Activated CD4-positive, alpha-beta T cell treated with anti-CD3 and anti-CD28 coated beads, Interleukin-2, Interleukin-4, amounts not matched to agents 100 ng/mL and 50 ng/mL, durations not matched to agents 16 hours and 8 hours (primary cell): Measurements from ENCODE around the gene CXCL5.
"Not testable (repeated sequence)": the region's sequence is repeated elsewhere in the genome, so short reads cannot be mapped to it uniquely, and the experiment has no call there.

Source experiments
- DNase-seq: peaks from one replicate; pipeline ENCODE4 v3.0.0-alpha.2; 2020; ENCODE audit warnings: low spot score

The CXCL5 gene

GRCh38 chr4:73970945-73971344 is 27.5 kb downstream of the CXCL5 start:
- DNase-seq, result no peak

- DNase-seq, result no peak
Observed at GRCh38 chr4:73970011-73970410, 28.5 kb downstream of the CXCL5 start.

DNA sequence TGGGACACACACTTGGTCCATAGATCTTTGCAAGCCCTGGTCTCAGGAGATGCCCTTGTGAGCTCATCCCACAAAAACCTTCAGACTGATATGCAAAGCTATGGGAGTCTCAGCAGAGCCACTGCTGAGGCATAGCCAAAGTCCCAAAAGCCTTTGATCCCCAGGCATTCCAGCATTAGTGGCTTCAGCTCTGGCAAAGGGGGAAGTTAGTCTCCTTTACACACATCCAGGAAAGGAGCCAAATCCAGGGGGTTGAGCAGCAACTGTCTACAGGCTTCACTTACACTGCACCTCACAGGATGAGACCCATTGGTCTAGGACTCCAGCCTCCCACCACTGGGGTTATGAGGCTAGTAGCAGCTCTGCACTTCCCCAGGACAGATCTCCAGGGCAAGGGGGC is 30.6 kb downstream of the CXCL5 start:
- DNase-seq, result no peak

- DNase-seq, result no peak
Observed at GRCh38 chr4:73964862-73965611, 33.4 kb downstream of the CXCL5 start.

- no peak for DNase-seq
Observed at GRCh38 chr4:73962724-73963123, 35.8 kb downstream of the CXCL5 start.

DNA sequence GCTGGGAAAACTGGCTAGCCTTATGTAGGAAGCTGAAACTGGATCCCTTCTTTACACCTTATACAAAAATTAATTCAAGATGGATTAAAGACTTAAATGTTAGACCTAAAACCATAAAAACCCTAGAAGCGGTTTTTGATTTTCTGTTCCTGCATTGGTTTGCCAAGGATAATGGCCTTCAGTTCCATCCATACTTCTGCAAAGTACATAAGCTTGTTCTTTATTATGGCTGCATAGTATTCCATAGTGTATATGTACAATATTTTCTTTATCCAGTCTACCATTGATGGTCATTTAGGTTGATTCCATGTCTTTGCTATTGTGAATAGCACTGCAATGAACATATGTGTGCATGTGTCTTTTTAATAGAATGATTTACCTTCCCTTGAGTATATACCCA is 39.4 kb downstream of the CXCL5 start:
- not testable (repeated sequence) for DNase-seq

- DNase-seq, result no peak
Observed at GRCh38 chr4:73952352-73952751, 46.1 kb downstream of the CXCL5 start.

- DNase-seq, result not testable (repeated sequence)
Observed at GRCh38 chr4:73950376-73950920, 48.0 kb downstream of the CXCL5 start.

- no peak for DNase-seq
Observed at GRCh38 chr4:73948990-73949706, 49.3 kb downstream of the CXCL5 start.

DNA sequence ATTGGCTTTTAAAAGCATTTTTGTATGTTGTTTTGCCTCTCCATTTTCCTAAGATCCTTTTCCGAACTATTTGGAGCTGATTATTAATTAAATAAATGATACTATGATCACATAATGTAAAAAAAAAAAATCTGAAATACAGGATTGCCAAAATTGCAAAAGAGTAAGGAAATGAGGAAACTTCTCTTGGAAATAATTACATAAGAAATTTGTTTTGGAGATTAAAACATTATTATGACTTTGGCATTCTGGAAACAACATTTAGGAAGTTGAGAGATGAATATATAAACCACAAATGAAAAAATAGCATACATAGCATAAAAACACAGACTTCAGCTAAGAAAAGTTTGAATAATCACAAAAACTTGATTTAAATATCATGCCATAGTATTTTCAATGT is 50.2 kb downstream of the CXCL5 start:
- no peak for DNase-seq

DNA sequence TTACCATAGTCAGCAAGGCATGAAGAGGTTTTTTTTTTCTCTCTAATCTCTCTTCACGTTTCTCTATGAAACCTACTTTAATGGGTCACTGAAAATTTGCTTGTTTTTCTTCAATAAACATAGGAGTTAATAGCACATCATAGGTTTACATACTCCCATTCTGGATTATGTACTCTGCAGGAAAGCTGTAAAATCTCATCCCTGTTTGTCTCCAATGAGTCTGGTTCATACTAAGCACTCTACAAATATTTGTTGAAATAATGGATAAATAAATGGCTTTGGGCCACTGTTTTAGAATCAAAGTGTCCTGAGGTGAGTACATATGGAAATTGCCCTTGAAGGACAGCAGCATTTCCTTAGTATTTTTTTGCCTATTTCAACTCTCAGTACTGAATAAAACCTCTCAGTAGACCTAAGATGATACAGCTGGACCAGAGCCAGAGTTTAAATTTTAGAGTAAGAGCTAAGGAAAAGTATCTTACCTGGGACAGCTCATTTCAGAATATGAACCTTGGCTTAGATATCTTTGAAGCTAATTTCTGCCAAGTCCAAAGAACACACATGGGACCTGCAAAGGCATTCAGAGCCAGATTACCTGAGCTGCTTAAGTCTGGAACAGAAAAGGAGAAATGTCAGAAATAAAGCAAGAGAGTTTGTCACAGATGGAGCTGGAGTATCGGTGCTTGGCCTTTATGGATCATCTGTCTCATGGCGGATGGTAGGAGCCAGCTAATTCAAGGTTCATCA is 51.1 kb downstream of the CXCL5 start:
- no peak for DNase-seq

- DNase-seq, result no peak
Observed at GRCh38 chr4:73945674-73946449, 52.6 kb downstream of the CXCL5 start.
